ENCODE measurements around the gene MICAL2. TPM values are rescaled to one million over a fixed set of nuclear protein-coding genes. Genes with fewer than 3 reads are reported as not detected.

Gene MICAL2
- total and polyA plus RNA-seq, 8 donors: 4.8 to 38.8 (median 26.5) TPM

- FAIRE-seq (no peak), DNase-seq (peak in 3 of 6 donors; percentile 69 to 77 (median 73)), ATAC-seq (peak; percentile 60 to 72 (median 63))
- Histone ChIP-seq H3K27me3 (no peaks in the 10 kb centered on the region), H3K9me3 (no peaks in the 10 kb centered on the region), H3K4me1 (peaks cover 33 to 55% (median 54%) of the 10 kb centered on the region in 3 donors), H3K36me3 (no peaks in the 10 kb centered on the region), H3K4me3 (no peak overlapping the region), H3K27ac (peak overlapping the region; percentile 1 to 68 (median 60))
- intact Hi-C loops (cut with DNase I): no loop called here
- WGBS, 2 donors: 17 to 18% methylated on average over 7 of the region's 7 CpGs
- no peak for TF ChIP-seq CTCF (IDR thresholded peaks at IDR 0.05)
These were observed 143.5 kb downstream of the MICAL2 start for GRCh38 chr11:12253843-12254281.

- Histone ChIP-seq H3K9me3 (no peaks in the 10 kb centered on the region), H3K27ac (no peak overlapping the region), H3K27me3 (no peaks in the 10 kb centered on the region), H3K4me3 (no peak overlapping the region), H3K36me3 (peaks cover 0 to 20% (median 0%) of the 10 kb centered on the region in 3 donors), H3K4me1 (peaks cover 11 to 12% (median 11%) of the 10 kb centered on the region in 3 donors)
- TF ChIP-seq CTCF (IDR thresholded peaks at IDR 0.05): no peak
- peak in 2 of 4 donors; percentile 25 to 45 for ATAC-seq
- no peak for FAIRE-seq
- DNase-seq: no peak
- intact Hi-C loops (cut with DNase I): no loop called here
- WGBS, 2 donors: 75 to 79% methylated on average over 3 of the region's 3 CpGs
These were observed 148.1 kb downstream of the MICAL2 start for GRCh38 chr11:12258451-12258850.

DNA sequence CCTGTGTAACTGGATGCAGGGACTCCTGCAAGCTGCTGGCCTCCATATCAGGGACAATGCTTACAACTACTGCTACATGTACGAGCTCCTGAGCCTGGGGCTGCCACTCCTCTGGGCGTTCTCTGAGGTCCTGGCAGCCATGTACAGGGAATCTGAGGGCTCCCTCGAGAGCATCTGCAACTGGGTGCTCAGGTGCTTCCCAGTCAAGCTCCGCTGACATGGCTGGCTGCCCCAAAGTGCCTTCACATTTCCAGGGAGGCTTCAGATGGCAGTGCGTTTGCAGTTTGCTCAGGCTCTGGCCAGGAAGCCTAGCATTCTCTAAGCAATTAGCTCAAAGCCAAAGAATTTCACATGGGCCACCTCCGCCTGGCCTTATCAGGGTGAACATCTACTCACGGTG is 149.6 kb downstream of the MICAL2 start:
- intact Hi-C loops (cut with DNase I): no loop called here
- Histone ChIP-seq H3K4me3 (no peak overlapping the region), H3K27ac (no peak overlapping the region), H3K36me3 (peaks cover 0 to 20% (median 0%) of the 10 kb centered on the region in 3 donors), H3K9me3 (no peaks in the 10 kb centered on the region), H3K27me3 (no peaks in the 10 kb centered on the region), H3K4me1 (peaks cover 0 to 2% (median 0%) of the 10 kb centered on the region in 3 donors)
- FAIRE-seq (no peak), ATAC-seq (peak in 1 of 4 donors; percentile 29), DNase-seq (no peak)
- no peak for TF ChIP-seq CTCF (IDR thresholded peaks at IDR 0.05)
- 81 to 82% methylated on average over 7 of the region's 7 CpGs for WGBS, 2 donors

DNA sequence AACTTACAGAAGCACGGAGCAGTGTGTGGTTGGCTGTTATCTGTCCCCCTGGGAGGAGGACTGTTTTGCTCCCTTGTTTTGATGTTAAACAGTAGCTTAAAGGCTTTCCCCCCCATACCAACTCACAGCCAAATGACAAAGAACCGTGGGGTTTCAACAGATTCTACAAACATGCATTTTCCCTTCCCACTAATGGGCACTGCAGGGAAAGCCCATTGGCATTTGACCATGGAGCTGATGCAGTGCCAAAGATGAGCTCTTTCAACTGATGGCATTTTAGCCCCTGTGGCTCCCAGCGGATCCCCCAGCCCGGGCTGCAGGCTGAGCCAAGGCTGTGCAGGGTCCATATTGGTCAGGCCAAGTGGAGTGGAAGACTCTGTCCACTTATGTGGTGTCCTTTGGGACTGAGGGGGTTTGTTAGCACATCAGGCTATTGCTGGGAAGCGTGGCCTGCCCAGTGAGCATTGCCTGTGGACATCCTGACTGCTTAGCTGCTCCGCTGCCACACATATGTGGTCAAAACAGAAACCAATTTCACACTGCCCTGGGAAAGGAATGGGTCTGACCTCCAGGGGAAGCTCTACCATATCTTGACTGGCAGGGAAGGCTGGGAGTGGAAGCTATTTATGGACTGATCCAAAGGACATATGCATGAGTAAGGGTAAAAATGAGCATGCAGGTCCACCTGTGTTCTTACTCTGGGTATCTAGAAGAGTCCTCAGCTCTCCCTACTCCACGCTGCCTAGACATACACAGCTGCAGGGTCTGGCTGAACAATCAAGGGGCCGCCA is 150.5 kb downstream of the MICAL2 start:
- Histone ChIP-seq H3K36me3 (peaks cover 0 to 20% (median 0%) of the 10 kb centered on the region in 3 donors), H3K27me3 (no peaks in the 10 kb centered on the region), H3K27ac (no peak overlapping the region), H3K9me3 (no peaks in the 10 kb centered on the region), H3K4me1 (peaks cover 0 to 2% (median 0%) of the 10 kb centered on the region in 3 donors), H3K4me3 (no peak overlapping the region)
- intact Hi-C loops (cut with DNase I): no loop called here
- FAIRE-seq (no peak), DNase-seq (no peak), ATAC-seq (peak in 1 of 4 donors; percentile 17)
- 83 to 85% methylated on average over 8 of the region's 8 CpGs for WGBS, 2 donors
- no peak for TF ChIP-seq CTCF (IDR thresholded peaks at IDR 0.05)

DNA sequence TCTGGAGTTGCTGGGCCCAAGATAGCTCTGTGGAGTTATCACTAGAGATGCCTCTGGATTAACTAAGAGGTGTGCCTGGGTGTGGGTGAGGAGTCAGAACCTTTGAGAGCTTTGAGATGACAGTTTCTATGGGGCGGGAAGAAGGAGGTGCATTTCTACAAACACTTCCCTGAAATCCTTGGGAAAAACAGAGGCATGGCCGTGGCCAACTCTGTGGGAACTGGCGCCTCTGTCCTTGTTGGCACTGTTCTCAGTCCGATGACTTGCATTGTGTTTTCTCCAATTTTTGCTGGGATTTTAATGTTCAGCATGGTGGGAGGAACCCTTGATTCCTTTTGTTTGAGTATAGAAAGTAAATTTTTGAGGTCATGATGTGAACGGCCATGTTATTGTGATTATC is 151.2 kb downstream of the MICAL2 start:
- ATAC-seq: peak in 1 of 4 donors; percentile 48
- intact Hi-C loops (cut with DNase I): no loop called here
- no peak overlapping the region for H3K27ac ChIP-seq

More for the DNA sequence above, 151.2 kb downstream of the MICAL2 start:
- TF ChIP-seq CTCF (IDR thresholded peaks at IDR 0.05): no peak
- Histone ChIP-seq H3K4me1 (peaks cover 0 to 2% (median 0%) of the 10 kb centered on the region in 3 donors), H3K9me3 (no peaks in the 10 kb centered on the region), H3K4me3 (no peak overlapping the region), H3K27me3 (no peaks in the 10 kb centered on the region), H3K36me3 (peaks cover 0 to 20% (median 0%) of the 10 kb centered on the region in 3 donors)
- no peak for DNase-seq
- WGBS, 2 donors: 69 to 77% methylated on average over 5 of the region's 5 CpGs
- FAIRE-seq: no peak
